NOMO-1 treated with dmso at 0.1 percent for 144 hours (cell line): ENCODE measurements around the gene SIPA1L3.
"Not testable (repeated sequence)": the region's sequence is repeated elsewhere in the genome, so short reads cannot be mapped to it uniquely, and the experiment has no call there.

Experiments
- DNase-seq: peaks from one replicate; lab custom pipeline; 2025; ENCODE audit not compliant: unreplicated experiment; lab: John Stamatoyannopoulos, UW

SIPA1L3 gene

GRCh38 chr19:38224014-38224862 is 317.2 kb downstream of the SIPA1L3 start, which contains the start of gene DPF1:
Gene DPF1, minus strand, starts transcription at chr19:38224222. Its CDS starts 80 bp downstream, at chr19:38224142.
- peak; percentile 49 for DNase-seq

GRCh38 chr19:38224863-38225218 is 317.8 kb downstream of the SIPA1L3 start:
- DNase-seq: not testable (repeated sequence)

GRCh38 chr19:38227287-38228004 is 320.4 kb downstream of the SIPA1L3 start:
- DNase-seq: no peak

- DNase-seq: no peak
Observed at GRCh38 chr19:38228005-38228377, 321.0 kb downstream of the SIPA1L3 start.

GRCh38 chr19:38228491-38229439 is 321.8 kb downstream of the SIPA1L3 start:
- no peak for DNase-seq

- DNase-seq: peak; percentile 80
Observed at GRCh38 chr19:38229585-38230073, 322.6 kb downstream of the SIPA1L3 start.

- DNase-seq: not testable (repeated sequence)
Observed at GRCh38 chr19:38230506-38231133, 323.6 kb downstream of the SIPA1L3 start.

- no peak for DNase-seq
Observed at GRCh38 chr19:38231918-38232317, 324.9 kb downstream of the SIPA1L3 start.

- peak; percentile 48 for DNase-seq
Observed at GRCh38 chr19:38233740-38234251, 326.8 kb downstream of the SIPA1L3 start.

GRCh38 chr19:38234615-38235014 is 327.6 kb downstream of the SIPA1L3 start:
- no peak for DNase-seq

GRCh38 chr19:38239816-38240215 is 332.8 kb downstream of the SIPA1L3 start:
- no peak for DNase-seq

- no peak for DNase-seq
Observed at GRCh38 chr19:38243279-38243673, 336.3 kb downstream of the SIPA1L3 start.

- peak; percentile 11 for DNase-seq
Observed at GRCh38 chr19:38245826-38246498, 339.0 kb downstream of the SIPA1L3 start.

- DNase-seq: no peak
Observed at GRCh38 chr19:38247126-38247525, 340.1 kb downstream of the SIPA1L3 start.

GRCh38 chr19:38247734-38248268 is 340.8 kb downstream of the SIPA1L3 start:
- DNase-seq: no peak

GRCh38 chr19:38248421-38248820 is 341.4 kb downstream of the SIPA1L3 start:
- no peak for DNase-seq

GRCh38 chr19:38250428-38250820 is 343.4 kb downstream of the SIPA1L3 start:
- DNase-seq: no peak

- no peak for DNase-seq
Observed at GRCh38 chr19:38250821-38251563, 344.0 kb downstream of the SIPA1L3 start.

GRCh38 chr19:38251564-38252051 is 344.6 kb downstream of the SIPA1L3 start:
- no peak for DNase-seq
